Breast epithelium (tissue), 4 donors: Measurements from ENCODE around the gene CATSPERZ. TPM values are rescaled to one million over a fixed set of nuclear protein-coding genes. Genes with fewer than 3 reads are reported as not detected.

Experiments used
- DNase-seq, 2 donors: peaks; one replicate each; pipeline ENCODE4 v3.0.0-alpha.2; 2019; ENCODE audit warnings: low spot score in 2 of 2
- H3K27ac ChIP-seq, 2 donors: fragments of 200-600 bp; sonication (generic) in 1 of 2; one replicate each; pipeline ENCODE4 v1.5.1; 2016 to 2019; ENCODE audit warnings: mild to moderate bottlenecking in 1 of 2
- H3K27me3 ChIP-seq, 2 donors: fragments of 200-600 bp; sonication (generic) in 1 of 2; one replicate each; pipeline versions ENCODE4 v1.5.1 to v1.6.0; 2017 to 2019; ENCODE audit warnings: control low read depth in 1 of 2, mild to moderate bottlenecking in 1 of 2
- H3K36me3 ChIP-seq: fragments of 200-600 bp; one replicate; pipeline ENCODE4 v1.5.1; 2019
- H3K4me1 ChIP-seq, 2 donors: fragments of 200-600 bp; sonication (generic); one replicate each; pipeline ENCODE4 v1.5.1; 2016 to 2019; ENCODE audit warnings: control low read depth in 1 of 2
- H3K4me3 ChIP-seq, 3 donors: fragments of 200-600 bp; sonication (generic); 1 replicate in 2 of 3; 2 replicates in 1 of 3; pipeline ENCODE4 v1.5.1; 2016 to 2019; ENCODE audit warnings: mild to moderate bottlenecking in 3 of 3, moderate library complexity in 2 of 3
- H3K9me3 ChIP-seq, 2 donors: fragments of 200-600 bp; sonication (generic) in 1 of 2; one replicate each; pipeline ENCODE4 v1.5.1; 2016 to 2019; ENCODE audit warnings: control low read depth in 1 of 2
- CTCF ChIP-seq, 3 donors: fragments of 450-650 bp; IDR thresholded peaks; one replicate each; pipeline ENCODE4 v1.5.1; 2016 to 2017; ENCODE audit warnings: antibody characterized with exemption in 3 of 3, mild to moderate bottlenecking in 3 of 3, moderate library complexity in 3 of 3
- POLR2A ChIP-seq: fragments of 450-650 bp; IDR thresholded peaks from one replicate; pipeline ENCODE4 v1.6.1; 2016; ENCODE audit warnings: antibody characterized with exemption, mild to moderate bottlenecking, moderate library complexity
- POLR2AphosphoS5 ChIP-seq, 3 donors: sonication (generic); formaldehyde crosslinking; IDR thresholded peaks; one replicate each; pipeline ENCODE4 v1.6.1; 2017; ENCODE audit warnings: antibody characterized with exemption in 3 of 3
- intact Hi-C: fragments of 100-400 bp; cut with DNase I; formaldehyde crosslinking; loops from one replicate; pipeline ENCODE4 v1.15.1; 2023; ENCODE audit warnings: low total_unique reads
- total RNA-seq, 3 donors: library from RNA; depleted of rRNA; stranded (reverse); fragments of >200 nt; gene quantifications; one replicate each; pipeline ENCODE4 v1.1.0, GENCODE V29; 2016

Gene CATSPERZ
- total RNA-seq, 3 donors from 2014 or later: 1.8 TPM; not detected in 2

- Histone ChIP-seq H3K27me3 (no peaks in the 10 kb centered on the region), H3K4me1 (peaks cover 0 to 4% of the 10 kb centered on the region in 2 donors), H3K9me3 (no peaks in the 10 kb centered on the region), H3K36me3 (no peaks in the 10 kb centered on the region), H3K27ac (peak within 1 kb of the TSS; percentile 38 to 44), H3K4me3 (peak within 1 kb of the TSS; percentile 24 to 37 (median 30))
- intact Hi-C loops: no loop called here
- DNase-seq: no peak
- TF ChIP-seq POLR2A (no peak), POLR2AphosphoS5 (IDR thresholded peaks at IDR 0.05) (no peak), CTCF (IDR thresholded peaks at IDR 0.05) (no peak)
These were observed 39.7 kb downstream of the CATSPERZ start, which contains the start of gene CCDC88B for GRCh38 chr11:64339754-64340408. TSS of gene CCDC88B (plus strand) at chr11:64340204. CDS start at chr11:64340267, 63 bp downstream.

- H3K9me3 ChIP-seq: no peaks in the 10 kb centered on the region
- peak overlapping the region; percentile 24 to 37 (median 30) for H3K4me3 ChIP-seq
- H3K4me1 ChIP-seq: peaks cover 0 to 4% of the 10 kb centered on the region in 2 donors
- intact Hi-C loops: no loop called here
- DNase-seq: no peak
- no peaks in the 10 kb centered on the region for H3K27me3 ChIP-seq
- TF ChIP-seq CTCF (IDR thresholded peaks at IDR 0.05) (no peak), POLR2AphosphoS5 (IDR thresholded peaks at IDR 0.05) (no peak), POLR2A (no peak)
- peak overlapping the region; percentile 38 to 44 for H3K27ac ChIP-seq
- H3K36me3 ChIP-seq: no peaks in the 10 kb centered on the region
These were observed 40.6 kb downstream of the CATSPERZ start for GRCh38 chr11:64340671-64341335.

- H3K27ac ChIP-seq: no peak overlapping the region
- no peaks in the 10 kb centered on the region for H3K9me3 ChIP-seq
- DNase-seq: no peak
- peaks cover 0 to 4% of the 10 kb centered on the region in 2 donors for H3K4me1 ChIP-seq
- TF ChIP-seq CTCF (IDR thresholded peaks at IDR 0.05) (no peak), POLR2AphosphoS5 (IDR thresholded peaks at IDR 0.05) (no peak), POLR2A (no peak)
- H3K27me3 ChIP-seq: no peaks in the 10 kb centered on the region
- H3K4me3 ChIP-seq: no peak overlapping the region
- no peaks in the 10 kb centered on the region for H3K36me3 ChIP-seq
- intact Hi-C loops: no loop called here
These were observed 41.3 kb downstream of the CATSPERZ start for GRCh38 chr11:64341429-64341828.

GRCh38 chr11:64341851-64342791, 42.0 kb downstream of the CATSPERZ start:
- TF ChIP-seq CTCF (IDR thresholded peaks at IDR 0.05): peak; percentile 25 to 34 (median 33)
- TF ChIP-seq POLR2A: no peak
- peak in 1 of 3 donors; percentile 59 for TF ChIP-seq POLR2AphosphoS5 (IDR thresholded peaks at IDR 0.05)
- intact Hi-C loops: no loop called here
- H3K27me3 ChIP-seq: no peaks in the 10 kb centered on the region
- no peaks in the 10 kb centered on the region for H3K9me3 ChIP-seq
- peaks cover 0 to 4% of the 10 kb centered on the region in 2 donors for H3K4me1 ChIP-seq
- peak overlapping the region; percentile 75 to 78 for H3K27ac ChIP-seq
- peak; percentile 88 to 89 for DNase-seq
- no peaks in the 10 kb centered on the region for H3K36me3 ChIP-seq
- H3K4me3 ChIP-seq: peak overlapping the region; percentile 18 to 63 (median 44)
